Progenitor cell of endocrine pancreas (in vitro differentiated cells): ENCODE results near the gene PRDM5. TPM values are rescaled to one million over a fixed set of nuclear protein-coding genes. Genes with fewer than 3 reads are reported as not detected.
A peak's percentile ranks its signal among the peaks of the same experiment; 100 is the strongest.

Experiments used
- DNase-seq: peaks from one replicate; pipeline ENCODE4 v3.0.0; 2021; ENCODE audit warnings: low spot score; ENCODE audit not compliant: unreplicated experiment
- H3K27ac Mint-ChIP-seq: 2 replicates; pipeline ENCODE4 v1.8.0; 2021; ENCODE audit warnings: mild to moderate bottlenecking, moderate library complexity, mixed read lengths
- H3K27me3 Mint-ChIP-seq: 2 replicates; pipeline ENCODE4 v1.8.0; 2021; ENCODE audit warnings: mixed read lengths
- H3K36me3 Mint-ChIP-seq: 2 replicates; pipeline ENCODE4 v1.8.0; 2022; ENCODE audit warnings: mixed read lengths; ENCODE audit not compliant: insufficient read depth
- H3K4me1 Mint-ChIP-seq: 2 replicates; pipeline ENCODE4 v1.8.0; 2021; ENCODE audit warnings: low read depth, mixed read lengths
- H3K4me3 Mint-ChIP-seq: 2 replicates; pipeline ENCODE4 v1.8.0; 2021; ENCODE audit warnings: low read depth, mild to moderate bottlenecking, moderate library complexity, mixed read lengths
- H3K9me3 Mint-ChIP-seq: 2 replicates; pipeline ENCODE4 v1.8.0; 2021; ENCODE audit warnings: low read depth, mixed read lengths
- total RNA-seq: library from RNA; stranded (reverse); gene quantifications from 2 replicates; pipeline ENCODE4 v1.2.1, GENCODE V29; 2021
- TF ChIP-seq, protein P1 (sequence below): fragments of 200-600 bp; sonication (generic); IDR thresholded peaks from one replicate; pipeline ENCODE4 v1.5.0; 2021; ENCODE audit warnings: antibody characterized with exemption, mild to moderate bottlenecking; ENCODE audit not compliant: unreplicated experiment

The PRDM5 gene
- total RNA-seq, 1 donor from 2014 or later, result 18.9 TPM

DNA sequence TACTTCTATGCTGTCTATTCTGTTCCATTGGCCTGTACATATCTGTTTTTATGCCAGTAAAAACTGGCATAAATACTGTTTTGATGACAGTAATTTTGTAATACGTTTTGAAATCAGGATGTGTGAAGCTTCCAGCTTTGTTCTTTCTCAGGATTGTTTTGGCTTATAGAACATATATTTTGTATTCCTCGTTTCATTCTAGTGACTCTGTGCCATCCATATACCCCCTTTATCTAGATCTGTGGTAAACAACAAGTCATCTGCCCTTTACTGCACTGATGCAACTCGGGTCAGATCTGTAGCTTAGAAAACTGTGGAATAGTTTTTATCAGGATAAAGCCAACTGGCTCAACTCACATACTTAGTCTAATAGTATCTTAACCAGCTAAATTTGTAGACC, 233.7 kb downstream of the PRDM5 start:
- DNase-seq, result no peak
- TF ChIP-seq, protein P1, sequence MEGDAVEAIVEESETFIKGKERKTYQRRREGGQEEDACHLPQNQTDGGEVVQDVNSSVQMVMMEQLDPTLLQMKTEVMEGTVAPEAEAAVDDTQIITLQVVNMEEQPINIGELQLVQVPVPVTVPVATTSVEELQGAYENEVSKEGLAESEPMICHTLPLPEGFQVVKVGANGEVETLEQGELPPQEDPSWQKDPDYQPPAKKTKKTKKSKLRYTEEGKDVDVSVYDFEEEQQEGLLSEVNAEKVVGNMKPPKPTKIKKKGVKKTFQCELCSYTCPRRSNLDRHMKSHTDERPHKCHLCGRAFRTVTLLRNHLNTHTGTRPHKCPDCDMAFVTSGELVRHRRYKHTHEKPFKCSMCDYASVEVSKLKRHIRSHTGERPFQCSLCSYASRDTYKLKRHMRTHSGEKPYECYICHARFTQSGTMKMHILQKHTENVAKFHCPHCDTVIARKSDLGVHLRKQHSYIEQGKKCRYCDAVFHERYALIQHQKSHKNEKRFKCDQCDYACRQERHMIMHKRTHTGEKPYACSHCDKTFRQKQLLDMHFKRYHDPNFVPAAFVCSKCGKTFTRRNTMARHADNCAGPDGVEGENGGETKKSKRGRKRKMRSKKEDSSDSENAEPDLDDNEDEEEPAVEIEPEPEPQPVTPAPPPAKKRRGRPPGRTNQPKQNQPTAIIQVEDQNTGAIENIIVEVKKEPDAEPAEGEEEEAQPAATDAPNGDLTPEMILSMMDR, result no peak
- H3K4me1 Mint-ChIP-seq, result peaks cover 4% of the 10 kb centered on the region
- no peaks in the 10 kb centered on the region for H3K27me3 Mint-ChIP-seq
- no peaks in the 10 kb centered on the region for H3K36me3 Mint-ChIP-seq
- no peaks in the 10 kb centered on the region for H3K9me3 Mint-ChIP-seq
- H3K4me3 Mint-ChIP-seq, result no peak overlapping the region
- no peak overlapping the region for H3K27ac Mint-ChIP-seq

DNA sequence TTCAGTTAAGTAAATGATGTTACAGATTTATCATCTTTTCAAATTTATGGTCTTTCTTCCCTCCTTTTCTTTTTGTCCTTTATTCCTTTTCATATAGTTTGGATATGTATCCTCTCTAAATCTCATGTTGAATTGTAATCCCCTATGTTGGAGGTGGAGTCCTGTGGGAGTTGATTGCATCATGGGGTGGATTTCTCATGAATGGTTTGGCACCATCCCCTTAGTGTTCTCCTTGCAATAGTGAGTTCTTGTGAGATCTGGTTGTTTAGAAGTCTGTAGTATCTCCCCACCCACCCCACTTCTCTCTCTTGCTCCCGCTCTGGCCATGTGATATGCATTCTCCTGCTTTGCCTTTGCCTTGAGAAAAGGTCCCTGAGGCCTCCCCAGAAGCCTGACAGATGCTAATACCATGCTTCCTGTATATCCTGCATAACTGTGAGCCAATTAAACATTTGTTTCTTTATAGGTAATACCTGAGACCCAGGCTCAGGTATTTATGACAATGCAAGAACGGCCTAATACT, 236.7 kb downstream of the PRDM5 start:
- H3K4me1 Mint-ChIP-seq, result peaks cover 5% of the 10 kb centered on the region
- DNase-seq, result no peak
- no peaks in the 10 kb centered on the region for H3K9me3 Mint-ChIP-seq
- no peaks in the 10 kb centered on the region for H3K36me3 Mint-ChIP-seq
- TF ChIP-seq, protein P1, result no peak
- no peak overlapping the region for H3K27ac Mint-ChIP-seq
- no peaks in the 10 kb centered on the region for H3K27me3 Mint-ChIP-seq
- no peak overlapping the region for H3K4me3 Mint-ChIP-seq

DNA sequence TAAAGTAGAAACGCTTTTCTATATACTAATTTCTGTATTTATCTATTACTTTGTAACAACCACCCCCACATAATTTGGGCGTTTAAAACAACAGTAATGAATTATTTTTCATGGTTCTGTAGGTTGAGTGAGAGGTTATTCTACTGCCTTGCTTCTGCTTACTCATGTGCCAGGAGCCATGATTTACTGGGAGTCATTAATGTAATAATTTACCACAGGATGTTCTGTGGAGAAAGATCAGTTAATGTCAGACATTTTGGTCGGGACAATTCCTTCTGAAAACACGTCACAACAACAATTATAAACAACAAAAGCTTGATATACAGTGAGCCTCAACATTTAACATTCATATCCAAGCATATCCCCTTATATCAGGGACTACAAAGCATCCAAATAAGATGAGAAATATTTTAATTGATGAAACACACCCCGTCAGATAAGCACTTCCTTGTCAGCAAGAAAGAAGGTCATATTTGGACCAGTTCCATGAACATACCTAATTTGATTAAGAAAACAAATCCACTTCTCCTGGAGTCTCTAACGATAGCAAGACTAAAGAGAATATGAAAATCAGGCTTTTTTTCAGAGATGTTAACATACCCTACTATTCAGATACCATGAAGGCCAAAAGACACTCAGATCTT, 238.5 kb downstream of the PRDM5 start:
- H3K9me3 Mint-ChIP-seq, result peaks cover 5% of the 10 kb centered on the region
- H3K36me3 Mint-ChIP-seq, result no peaks in the 10 kb centered on the region
- no peaks in the 10 kb centered on the region for H3K27me3 Mint-ChIP-seq
- no peak for DNase-seq
- H3K4me1 Mint-ChIP-seq, result peaks cover 5% of the 10 kb centered on the region
- TF ChIP-seq, protein P1, result no peak
- no peak overlapping the region for H3K27ac Mint-ChIP-seq
- no peak overlapping the region for H3K4me3 Mint-ChIP-seq

DNA sequence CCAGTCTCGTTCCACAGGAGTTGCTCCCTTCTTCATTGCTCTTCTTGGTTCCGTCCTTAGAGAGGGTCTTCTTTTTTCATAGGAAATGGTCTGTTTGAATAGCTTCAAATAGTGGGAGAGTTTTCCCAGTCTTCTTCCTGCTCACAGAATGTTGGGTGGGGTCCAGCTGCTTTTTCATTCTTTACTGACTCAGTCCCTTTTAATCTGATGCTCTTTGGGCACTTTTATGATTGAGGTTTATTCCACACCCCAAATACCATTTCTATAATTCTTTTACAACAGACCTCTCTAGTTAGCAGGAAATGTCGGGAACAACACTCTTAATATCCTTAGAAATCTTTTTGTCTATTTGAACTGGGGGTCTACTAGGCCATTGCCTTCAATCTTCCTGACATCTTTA, 239.5 kb downstream of the PRDM5 start:
- H3K27ac Mint-ChIP-seq, result peak overlapping the region; percentile 15
- DNase-seq, result no peak
- no peaks in the 10 kb centered on the region for H3K27me3 Mint-ChIP-seq
- peaks cover 5% of the 10 kb centered on the region for H3K4me1 Mint-ChIP-seq
- H3K4me3 Mint-ChIP-seq, result no peak overlapping the region
- peaks cover 8% of the 10 kb centered on the region for H3K9me3 Mint-ChIP-seq
- TF ChIP-seq, protein P1, result no peak
- H3K36me3 Mint-ChIP-seq, result no peaks in the 10 kb centered on the region

DNA sequence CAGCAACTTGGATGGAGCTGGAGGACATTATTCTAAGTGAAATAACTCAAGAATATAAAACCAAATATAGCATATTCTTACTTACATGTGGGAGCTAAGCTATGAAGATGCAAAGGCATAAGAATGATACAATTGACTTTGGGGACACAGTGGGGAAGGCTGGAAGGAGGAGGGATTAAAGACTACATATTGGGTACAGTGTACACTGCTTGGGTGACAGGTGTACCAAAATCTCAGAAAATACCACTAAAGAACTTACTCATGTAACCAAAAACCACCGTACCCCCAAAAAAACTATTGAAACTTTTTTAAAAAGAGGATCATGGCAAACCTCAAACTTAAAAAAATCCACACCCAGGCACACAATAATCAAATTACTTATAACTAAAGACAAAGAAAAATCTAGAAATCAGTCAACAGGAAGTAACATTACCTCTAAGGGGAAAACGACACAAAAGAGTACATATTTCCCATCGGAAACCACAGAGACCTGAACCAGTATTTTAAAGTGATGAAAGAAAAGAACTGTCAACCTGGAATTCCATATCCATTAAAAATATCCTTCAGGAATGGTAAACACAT, 241.8 kb downstream of the PRDM5 start:
- Mint-ChIP-seq H3K27ac (no peak overlapping the region), H3K36me3 (no peaks in the 10 kb centered on the region), H3K4me3 (no peak overlapping the region), H3K9me3 (peaks cover 18% of the 10 kb centered on the region), H3K27me3 (no peaks in the 10 kb centered on the region), H3K4me1 (peaks cover 5% of the 10 kb centered on the region)
- TF ChIP-seq, protein P1, result no peak
- no peak for DNase-seq
